ENCODE data around the gene ZNF155.
"Not testable (repeated sequence)": the region's sequence is repeated elsewhere in the genome, so short reads cannot be mapped to it uniquely, and the experiment has no call there.

Gene ZNF155

DNA sequence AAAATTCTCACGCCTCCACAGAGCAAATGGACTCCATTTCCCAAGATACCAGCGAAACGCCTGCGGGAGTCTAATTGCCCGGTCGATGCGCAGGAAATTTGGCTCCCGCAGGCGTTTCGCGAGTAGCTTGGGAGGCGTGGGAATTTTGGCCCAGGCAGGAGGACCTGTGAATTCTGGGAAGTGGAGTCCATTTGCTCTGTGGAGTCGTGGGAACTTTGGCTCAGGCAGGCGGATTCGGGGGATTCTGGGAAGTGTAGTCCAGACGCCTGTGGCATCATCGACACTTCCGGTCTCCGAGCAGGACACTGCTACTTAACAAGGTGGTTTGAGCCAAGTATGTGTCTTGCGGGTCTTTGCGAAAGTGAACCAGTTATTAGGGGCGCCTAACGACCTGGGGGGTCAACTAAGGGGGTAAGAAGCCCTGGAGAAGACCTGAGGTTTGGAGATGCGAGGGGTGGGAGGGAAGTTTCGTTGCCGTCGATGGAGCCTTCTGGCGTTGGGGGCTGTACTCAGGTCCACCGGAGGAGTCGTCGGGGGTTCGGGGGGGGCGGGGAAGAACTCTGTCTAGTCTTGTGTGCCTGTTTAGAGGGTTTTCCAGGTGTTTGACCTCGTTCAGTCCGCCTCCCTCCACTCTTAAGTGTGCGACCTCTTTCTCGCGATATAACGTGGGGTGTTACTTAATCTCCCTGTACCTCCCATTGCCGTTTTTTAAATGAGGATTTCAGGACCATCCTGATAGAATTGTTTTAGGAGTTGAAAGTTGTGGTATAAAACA, at the start of gene ZNF155:
TSS of gene ZNF155 (plus strand) at position 277 of the 775 bp plus-strand sequence. CDS start 4,356 bp downstream, outside the sequence.
- DNase-seq (ENCODE audit: low read depth): peak; percentile 57

DNA sequence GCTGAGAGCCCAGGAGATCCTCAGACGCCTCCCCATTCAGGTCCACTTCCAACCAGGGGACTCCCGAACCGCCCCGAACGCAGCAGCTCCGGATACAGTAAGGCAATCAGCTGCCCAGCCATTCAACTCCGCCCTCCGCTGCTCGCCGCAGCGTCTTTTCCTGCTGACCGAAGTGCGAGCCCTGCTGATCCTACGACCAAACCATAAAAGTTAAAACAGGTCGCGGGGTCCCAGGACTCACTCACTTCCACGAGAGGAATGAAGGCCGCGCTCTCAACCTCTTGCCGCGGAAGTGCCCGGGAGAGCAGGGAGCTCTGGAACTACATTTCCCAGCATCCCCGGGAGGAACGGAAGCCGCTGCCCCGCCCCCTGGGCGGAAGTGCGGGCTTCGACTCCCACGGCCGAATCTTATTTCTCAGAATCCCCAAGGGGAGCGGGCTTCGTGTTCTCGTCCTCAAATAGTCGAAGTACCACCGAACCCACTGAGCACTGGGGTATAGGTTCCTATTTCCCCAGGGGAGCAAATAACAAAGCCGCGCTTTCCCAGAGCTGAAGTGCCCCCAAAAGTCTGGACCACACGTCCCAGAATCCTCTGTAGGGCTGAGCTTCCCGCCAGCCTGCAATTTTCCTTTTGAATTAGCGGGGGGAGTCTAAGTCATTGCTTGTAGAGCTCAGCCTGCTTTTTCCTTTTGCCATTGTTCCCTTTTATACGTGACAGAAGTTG, 48.8 kb upstream of the ZNF155 start, which contains the start of gene ZNF45:
TSS of gene ZNF45 (minus strand) at position 298 of the 724 bp plus-strand sequence. CDS start 13,097 bp downstream, outside the sequence.
- DNase-seq (ENCODE audit: low read depth): peak; percentile 73

DNA sequence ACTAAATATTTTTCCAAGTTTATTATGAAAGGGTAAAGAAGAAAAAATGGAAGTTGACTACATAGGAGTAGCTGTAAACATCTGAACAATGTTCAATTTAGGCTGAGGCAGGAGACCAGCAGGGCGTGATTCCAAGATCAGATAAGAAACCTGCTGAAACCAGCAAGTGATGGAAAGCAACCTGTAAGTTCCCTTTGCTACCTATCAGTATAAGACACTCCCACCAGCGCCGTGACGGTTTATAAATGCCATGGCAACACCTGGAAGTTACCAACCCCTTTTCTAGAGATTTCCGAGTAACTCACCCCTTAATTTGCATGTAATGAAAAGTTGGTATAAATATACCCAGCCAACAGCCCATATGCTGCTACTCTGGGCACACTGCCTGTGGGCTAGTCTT, 47.8 kb upstream of the ZNF155 start:
- DNase-seq (ENCODE audit: low read depth): no peak

DNA sequence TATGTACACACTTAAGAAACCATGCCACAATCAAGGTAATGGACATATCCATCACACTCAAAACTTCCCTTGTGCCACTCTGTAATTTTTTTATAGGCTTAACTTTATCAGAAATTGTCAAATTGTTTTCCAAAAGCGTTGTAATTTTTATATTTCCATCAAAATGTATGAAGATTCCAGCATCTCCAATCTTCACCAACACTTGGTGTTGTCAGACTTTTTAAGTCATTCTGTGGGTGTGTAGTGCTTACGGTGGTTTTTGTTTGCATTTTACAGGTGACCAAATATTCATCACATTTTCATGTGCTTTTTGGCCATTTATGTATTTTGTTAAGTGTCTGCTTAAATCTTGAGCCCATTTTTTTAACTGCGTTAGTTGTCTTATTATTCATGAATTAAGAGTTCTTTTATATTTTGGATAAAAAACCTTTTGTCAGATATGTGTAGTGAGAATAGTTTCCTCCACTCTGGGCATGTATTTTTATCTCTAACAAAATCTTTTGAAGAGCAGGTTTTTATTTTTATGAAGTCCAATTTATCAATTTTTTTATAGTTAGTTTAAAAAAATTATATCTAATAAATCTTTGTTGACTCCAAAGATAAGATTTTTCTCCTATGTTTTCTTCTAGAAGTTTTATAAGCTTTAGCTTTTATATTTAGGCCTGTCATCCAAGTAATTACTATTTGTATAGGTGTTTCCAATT, 44.3 kb upstream of the ZNF155 start:
- DNase-seq (ENCODE audit: low read depth): no peak

DNA sequence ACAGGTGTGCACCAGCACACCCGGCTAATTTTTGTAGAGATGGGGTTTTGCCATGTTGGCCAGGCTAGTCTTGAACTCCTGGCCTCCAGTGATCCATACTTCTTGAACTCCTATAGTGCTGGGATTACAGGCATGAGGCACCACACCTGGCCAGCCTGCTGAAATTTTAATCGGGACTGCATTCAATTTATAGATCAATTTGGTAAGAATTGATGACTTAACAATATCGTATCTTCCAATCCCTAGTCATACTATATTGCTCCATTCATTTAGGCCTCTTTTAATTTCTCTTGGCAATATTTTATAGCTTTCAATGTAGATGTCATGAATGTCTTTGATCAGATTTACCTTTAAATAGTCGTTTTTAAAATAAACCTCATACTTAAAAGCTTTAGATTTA, 43.3 kb upstream of the ZNF155 start:
- no peak for DNase-seq (ENCODE audit: low read depth)

DNA sequence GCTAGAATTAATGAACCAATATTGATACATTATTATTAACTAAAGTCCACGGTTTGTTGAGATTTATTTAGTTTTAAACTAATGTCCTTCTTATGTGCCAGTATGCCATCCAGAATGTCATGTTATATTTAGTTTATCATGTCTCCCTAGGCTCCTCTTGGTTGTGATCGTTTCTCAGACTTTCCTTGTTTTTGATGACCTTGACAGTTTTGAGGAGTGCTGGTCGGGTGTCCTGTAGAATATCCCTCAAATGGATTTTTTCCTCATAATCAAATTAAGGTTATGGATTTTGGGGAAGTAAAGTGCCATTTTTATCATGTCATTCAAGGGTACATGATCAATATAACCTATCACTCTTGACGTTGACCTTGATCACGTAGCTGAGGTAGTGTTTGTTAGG, 42.8 kb upstream of the ZNF155 start:
- DNase-seq (ENCODE audit: low read depth): no peak

DNA sequence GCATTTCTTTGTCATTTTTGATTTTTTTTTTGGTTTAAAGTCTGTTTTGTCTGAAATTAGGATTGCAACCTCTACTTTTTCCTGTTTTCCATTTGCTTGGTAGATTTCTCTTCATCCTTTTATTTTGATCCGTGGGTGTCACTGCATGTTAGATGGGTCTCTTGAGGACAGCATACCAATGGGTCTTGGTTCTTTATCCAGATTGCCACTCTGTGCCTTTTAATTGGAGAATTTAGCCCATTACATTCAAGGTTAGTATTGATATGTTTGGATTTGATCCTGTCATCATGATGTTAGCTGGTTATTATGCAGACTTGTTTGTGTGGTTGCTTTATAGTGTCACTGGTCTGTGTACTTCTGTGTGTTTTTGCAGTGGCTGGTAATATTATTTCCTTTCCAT, 36.6 kb upstream of the ZNF155 start:
- not testable (repeated sequence) for DNase-seq (ENCODE audit: low read depth)

DNA sequence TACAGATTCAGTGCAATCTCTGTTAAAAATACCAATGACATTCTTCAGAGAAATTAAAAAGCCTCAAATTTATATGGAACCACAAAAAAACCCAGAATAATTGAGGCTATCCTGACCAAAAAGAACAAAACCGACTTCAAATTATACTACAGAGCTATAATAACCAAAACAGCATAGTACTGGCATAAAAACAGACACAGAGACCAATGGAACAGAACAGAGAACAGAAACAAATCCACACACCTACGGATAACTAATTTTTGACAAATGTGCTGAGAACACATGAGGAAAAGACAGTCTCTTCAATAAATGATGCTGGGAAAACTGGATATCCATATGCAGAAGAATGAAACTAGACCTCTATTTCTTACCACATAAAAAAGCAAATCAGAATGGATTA, 34.2 kb upstream of the ZNF155 start:
- DNase-seq (ENCODE audit: low read depth): not testable (repeated sequence)

DNA sequence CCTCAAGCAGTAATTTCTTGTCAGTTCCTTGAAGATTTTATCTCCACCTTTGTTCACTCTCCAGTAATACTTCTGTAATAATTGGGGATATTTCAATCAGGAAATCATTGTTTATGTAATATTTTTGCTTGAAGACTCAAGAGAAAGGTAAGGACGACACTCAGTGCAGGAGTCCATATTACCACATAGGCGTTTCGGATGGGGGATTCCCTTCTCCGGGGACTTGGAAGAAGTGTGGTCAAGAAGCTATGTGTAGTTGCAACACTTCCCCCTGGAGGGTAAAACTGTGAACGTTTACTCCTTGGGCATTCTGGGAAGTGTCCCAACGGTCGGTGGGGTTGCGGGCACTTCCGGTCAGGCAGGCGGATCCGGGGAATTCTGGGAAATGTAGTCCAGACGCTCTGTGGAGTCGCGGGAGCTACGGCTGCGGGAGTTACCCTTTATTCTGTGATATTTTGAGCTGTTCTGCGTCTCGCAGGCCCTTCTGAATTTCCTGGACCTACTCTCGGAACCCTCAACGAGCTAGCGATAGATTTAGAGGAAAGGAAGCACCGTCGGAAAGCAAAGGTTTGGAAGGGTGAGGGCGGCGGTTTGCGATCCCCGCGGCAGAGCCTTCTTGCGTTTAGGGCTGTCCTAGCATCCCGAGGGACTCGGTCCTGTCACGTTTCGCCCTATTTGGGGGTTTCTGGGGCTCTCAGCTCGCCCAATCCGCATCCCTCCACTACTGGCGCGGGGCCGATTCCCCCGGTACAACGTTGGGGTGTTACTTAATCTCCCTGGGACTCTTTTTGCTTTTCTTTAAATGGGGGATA, 32.9 kb upstream of the ZNF155 start, which contains the start of gene ZNF221:
TSS of gene ZNF221 (plus strand) at position 395 of the 812 bp plus-strand sequence. CDS start 11,499 bp downstream, outside the sequence.
- peak; percentile 3 for DNase-seq (ENCODE audit: low read depth)

DNA sequence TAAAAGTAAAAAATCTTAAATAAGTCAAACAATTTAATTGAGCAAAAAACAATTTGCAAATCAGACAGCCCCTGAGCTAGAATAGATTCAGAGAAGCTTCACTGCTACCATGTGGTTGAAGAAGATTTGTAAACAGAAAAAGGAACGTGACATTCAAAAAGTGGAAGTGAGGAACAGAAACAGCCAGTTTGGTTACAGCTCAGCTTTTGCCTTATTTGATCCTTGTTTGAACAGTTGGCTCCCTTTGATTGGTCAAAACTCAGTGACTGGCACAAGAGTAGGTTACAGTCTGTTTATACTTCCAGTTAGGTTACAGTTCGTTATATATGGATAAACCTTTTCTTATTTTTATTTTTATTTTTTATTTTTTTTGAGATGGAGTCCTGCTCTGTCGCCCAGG, 27.2 kb upstream of the ZNF155 start:
- DNase-seq (ENCODE audit: low read depth): no peak

DNA sequence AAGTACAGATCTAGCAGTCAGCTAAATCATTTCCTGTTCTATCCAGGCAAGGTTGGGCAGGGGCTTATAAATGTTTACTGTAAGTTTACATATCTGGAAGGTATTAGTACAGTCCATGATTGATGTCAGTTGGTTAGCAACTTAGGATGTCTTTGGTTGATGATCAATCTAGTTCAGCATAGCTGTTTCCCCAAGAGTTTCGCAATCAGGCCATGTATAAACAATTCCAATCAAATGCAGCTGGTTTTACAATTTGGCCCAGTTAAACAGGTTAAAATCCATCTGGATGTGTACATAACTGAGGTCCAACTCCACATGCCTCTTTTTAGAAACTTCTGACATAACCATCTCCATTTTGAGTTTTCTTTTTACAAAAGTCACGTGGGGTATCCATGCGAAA, 26.1 kb upstream of the ZNF155 start:
- DNase-seq (ENCODE audit: low read depth): no peak

DNA sequence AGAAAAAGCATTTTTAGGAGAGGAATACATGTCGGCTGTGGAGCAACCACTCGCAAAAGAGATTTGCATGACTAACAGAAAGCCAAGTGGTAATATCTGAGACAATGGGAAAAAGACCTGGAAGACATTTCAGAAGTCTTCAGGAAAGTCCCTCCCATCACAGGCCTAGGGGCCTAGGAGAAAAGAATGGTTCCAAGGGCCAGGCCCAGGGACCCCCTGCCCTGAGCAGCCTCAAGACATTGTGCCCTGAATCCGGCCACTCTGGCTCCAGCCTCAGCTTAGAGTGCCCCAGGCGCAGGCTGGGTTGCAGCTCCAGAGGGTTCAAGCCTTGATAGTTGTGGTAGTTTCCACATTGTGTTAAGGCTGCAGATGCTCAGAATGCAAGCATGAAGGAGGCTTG, 23.6 kb upstream of the ZNF155 start:
- DNase-seq (ENCODE audit: low read depth): no peak

DNA sequence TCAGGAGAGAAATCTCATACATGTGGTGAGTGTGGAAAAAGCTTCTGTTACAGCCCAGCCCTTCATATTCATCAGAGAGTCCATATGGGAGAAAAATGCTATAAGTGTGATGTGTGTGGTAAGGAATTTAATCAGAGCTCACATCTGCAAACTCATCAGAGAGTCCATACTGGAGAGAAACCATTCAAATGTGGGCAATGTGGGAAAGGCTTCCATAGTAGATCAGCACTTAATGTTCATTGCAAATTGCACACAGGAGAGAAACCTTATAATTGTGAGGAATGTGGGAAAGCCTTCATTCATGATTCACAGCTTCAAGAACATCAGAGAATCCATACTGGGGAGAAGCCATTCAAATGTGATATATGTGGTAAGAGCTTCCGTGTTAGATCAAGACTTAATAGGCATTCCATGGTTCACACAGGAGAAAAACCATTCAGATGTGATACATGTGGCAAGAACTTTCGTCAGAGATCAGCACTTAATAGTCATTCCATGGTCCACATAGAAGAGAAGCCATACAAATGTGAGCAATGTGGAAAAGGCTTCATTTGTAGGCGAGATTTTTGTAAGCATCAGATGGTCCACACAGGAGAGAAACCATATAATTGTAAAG, 17.8 kb upstream of the ZNF155 start:
- DNase-seq (ENCODE audit: low read depth): no peak

DNA sequence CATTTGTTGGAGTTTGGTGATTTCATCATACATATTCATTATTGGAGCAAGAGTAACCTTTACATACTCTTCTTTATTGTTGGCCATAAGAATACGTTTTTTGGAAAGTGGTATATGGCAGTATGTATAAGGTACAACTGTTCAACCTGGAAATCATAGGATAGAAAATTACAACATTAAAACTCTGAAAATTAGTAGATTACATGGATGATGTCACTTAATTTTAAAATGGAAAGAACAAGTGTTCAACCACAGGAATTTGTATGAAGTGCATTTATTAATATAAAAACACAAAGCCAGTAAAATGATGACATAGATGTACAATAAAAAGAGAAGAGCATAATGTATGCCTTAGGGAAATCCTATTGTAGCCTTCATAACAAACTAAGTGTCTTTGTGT, 7.3 kb upstream of the ZNF155 start:
- DNase-seq (ENCODE audit: low read depth): no peak

DNA sequence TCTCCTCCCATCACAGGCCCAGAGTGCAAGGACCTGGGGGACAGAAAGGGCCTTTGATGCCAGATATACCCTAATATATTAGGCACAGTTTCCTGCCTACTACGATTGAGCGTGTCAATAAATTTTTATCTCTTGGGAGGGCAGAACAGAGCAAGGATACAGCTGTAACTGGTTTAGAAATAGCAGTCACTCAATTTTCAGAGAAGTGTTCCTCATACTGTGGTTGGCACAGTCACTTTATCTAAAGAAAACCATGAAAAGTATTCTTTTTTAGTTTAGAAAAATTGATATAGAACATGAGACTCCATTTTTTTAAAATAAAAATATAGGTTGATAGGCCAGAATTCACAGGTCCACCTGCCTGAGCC, 460 bp upstream of the ZNF155 start:
- DNase-seq (ENCODE audit: low read depth): no peak

DNA sequence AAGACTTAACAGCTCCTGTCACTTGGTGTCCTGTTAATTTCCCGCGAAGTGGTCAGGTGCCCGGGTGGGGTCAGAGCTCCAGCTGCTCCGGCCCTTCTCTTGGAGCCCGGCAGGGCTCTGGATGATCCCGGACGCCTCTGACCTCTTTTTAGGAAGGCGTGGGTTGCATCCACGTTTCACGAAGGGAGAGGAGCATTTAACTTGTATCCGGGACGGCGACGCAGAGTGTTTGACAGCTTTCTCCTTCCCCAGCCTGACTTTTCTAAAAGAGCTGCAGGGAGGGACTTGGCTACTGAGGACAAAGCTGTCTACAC, 656 bp downstream of the ZNF155 start:
- DNase-seq (ENCODE audit: low read depth): no peak

DNA sequence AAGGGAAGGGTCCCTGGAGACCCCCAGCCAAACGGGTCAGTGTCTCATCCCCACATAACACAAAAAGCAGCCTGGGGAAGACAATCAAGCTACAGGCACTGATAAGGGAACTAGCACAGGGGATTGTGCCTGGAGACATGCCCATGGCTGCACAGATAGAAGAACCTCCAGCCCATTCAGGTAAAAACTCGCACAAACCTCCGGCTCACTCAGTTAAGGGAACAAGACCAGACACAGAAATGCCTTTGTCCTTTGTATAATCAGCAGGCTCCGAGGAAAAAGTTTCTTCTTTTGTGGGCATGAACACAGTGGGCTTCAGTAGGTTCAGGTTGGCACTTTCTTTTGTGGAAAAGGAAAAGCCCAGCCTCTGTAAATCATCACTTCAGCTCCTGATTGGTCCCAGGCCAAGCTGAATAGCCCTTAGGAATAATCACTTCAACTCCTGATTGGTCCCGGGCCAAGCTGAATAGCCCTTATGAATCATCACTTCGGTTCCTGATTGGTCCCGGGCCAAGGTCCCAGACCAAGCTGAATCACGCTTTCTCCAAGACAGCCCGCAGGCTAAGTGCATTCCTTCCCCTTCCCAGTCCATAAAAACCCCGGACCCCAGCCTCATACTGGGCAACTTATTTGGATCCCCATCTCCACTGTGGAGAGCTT, 13.8 kb downstream of the ZNF155 start:
- no peak for DNase-seq (ENCODE audit: low read depth)

DNA sequence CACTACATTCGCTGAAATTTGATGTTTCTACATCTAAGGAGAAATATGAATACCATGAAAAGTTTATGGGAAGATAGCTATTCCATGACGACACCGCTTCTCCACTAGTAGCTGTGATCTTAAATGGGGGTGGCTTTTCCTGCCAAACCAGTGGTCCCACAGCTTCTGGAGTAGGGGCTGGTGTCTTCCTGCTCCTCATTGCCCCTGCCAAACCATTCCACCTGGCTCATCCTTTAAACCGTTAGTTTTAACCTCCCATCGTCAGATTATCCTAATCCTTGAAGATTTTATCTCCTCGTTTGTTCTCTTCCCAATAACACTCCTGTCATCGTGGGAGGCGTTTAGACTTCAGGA, 18.2 kb downstream of the ZNF155 start:
- DNase-seq (ENCODE audit: low read depth): no peak

DNA sequence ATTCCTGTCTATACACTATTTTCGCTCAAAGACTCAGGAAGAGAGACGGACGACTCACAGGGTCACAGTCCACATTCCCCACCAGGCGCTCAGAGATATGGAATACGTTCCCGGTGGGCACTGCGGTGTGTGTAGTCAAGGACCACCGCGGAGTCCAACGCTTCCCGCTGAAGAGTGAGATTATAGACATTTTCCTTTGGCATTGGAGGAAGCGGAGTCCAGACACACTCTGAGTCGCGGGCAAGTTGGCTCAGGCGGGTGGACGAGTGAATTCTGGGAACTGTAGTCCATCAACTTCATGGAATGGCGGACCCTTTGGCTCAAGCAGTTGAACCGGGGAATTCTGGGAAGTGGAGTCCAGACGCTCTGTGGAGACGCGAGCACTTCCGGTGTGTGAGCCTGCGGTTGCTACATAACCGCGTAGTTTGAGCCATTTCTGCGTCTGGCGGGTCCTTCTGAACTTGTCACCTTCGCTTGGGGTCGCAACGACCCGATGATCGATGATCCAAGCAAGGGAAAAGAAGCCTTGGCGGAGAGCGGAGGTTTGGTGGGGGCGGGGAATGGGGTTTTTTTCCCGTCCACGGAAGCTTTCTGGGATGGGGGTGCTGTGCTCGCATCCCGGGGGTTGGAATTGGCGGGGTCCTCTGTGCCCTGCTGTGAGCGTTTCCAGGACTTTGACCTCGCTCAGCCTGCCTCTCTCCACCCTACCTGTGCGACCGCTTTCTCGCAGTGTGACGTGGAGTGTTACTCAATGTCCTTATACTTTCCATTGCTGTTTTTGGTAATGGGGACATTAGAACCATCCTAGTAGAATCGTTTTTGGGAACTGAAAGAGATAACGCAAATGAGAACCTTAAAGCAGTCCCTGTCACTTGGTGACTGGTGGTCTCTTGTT, 18.8 kb downstream of the ZNF155 start, which contains the start of gene ZNF230:
TSS of gene ZNF230 (plus strand) at position 392 of the 895 bp plus-strand sequence. CDS start 4,122 bp downstream, outside the sequence.
- peak; percentile 74 for DNase-seq (ENCODE audit: low read depth)

DNA sequence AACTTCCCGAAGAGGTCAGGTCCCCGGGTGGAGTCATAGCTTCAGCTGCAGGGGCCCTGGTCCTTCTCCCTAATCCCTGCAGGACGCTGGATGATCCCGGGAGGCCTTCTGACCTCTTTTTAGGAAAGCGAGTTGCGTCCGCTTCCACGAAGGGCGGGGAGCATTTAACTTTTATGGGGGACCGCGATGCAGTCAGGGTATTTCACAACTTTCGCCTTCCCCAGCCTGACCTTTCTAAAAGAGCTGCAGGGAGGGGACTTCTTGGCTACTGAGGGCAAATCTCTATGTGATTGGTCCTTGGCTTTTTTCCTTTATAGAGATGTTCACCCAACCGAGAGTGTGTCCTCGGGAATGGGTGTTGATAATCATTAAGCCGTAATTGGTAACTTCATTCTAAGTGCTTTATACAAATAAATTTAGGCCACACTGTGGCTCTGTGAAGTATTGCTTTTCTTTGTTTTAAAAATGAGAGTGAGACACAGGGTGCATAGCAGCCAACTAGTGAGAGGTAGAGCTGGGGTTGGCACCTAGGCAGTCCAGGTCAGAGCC, 19.5 kb downstream of the ZNF155 start:
- DNase-seq (ENCODE audit: low read depth): no peak
